HG02588 (cell line): Measurements from ENCODE around the gene KRTAP10-2.

ENCODE experiments used
- ATAC-seq: cut with Tn5 transposase; IDR thresholded peaks from one replicate; pipeline ENCODE4 v1.9.1; 2021; ENCODE audit warnings: mild to moderate bottlenecking, moderate library complexity; ENCODE audit not compliant: unreplicated experiment

The KRTAP10-2 gene

DNA sequence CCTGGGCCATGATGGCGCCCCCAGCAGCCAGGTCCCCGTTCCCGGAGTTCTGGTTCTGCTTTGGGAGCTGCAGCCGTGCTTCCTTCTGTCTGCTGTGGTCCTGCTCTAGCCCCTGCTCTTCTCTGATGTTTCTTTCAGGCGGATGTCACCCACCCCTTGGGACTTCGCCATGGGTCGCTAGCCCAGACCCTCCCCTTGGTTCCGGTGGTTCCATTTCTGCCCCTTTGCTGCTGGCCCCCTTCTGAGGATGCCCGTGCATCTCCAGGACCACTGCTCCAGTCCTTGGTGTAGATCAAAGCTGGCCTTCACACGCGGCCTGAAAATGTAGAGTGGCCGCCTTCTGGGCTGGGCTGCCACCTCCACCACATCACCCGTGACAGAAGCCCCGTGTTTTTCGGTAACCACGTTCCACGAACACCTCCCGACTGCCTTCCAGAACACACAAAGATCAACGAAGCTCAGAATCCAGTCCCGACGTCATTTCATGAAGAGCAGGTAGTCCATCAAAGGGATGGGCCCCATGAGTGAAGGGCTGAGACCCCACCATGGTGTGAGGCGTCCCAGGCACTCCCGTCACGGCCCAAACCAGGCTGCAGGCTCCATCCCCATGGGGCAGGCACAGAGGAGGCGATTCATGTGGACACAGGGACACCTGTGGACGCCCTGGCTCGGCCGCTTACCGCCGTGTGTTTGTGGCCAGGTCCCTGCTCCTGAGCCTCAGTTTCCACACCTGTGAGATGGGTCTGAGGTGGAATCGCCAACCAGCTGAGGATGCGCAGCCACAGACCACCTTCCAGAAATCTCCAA is 35.7 kb downstream of the KRTAP10-2 start:
- ATAC-seq: no peak

DNA sequence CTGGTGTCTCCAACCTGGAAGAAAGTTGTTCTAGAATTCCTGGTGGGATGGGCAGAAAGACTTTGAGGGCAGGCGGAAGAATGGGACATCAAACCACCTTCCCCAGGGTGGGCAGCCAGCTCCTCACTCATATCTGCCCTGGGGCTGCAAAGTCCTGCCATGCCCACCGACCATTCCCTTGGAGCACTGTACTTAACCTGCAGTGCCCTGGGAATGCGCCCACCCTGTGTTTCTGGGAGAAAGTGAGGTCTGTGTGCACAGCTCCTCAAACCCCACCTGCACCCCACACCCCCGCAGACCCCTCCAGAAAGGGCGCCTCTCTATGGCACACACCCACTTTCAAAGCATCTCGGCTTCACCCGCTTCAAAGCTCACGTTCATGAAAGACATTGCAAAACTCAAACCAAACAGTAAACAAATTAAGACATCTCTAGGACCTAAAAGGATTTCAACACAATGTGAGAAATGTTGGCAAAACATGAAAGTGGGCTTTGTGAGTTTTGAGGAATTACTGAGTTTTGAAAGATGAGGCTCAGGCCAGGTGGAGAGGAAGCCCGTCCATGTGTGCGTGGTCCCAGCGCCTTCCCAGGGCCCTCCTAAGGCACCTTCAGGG is 36.5 kb downstream of the KRTAP10-2 start:
- ATAC-seq: no peak

DNA sequence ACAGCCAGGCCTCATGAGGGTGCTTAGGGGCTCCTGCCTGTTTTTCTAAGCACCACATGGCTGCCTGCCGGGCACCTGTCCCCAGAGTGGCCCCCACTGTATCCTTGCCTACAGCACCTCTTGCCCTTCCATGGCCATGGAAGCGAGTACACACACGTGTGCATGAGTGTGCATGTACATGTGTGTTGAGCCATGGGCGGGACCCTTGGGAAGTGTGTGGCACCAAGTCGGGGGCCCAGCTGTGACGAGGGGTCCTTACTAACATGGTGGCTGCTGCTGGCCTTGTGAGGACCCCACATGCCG is 37.1 kb downstream of the KRTAP10-2 start:
- ATAC-seq: no peak

DNA sequence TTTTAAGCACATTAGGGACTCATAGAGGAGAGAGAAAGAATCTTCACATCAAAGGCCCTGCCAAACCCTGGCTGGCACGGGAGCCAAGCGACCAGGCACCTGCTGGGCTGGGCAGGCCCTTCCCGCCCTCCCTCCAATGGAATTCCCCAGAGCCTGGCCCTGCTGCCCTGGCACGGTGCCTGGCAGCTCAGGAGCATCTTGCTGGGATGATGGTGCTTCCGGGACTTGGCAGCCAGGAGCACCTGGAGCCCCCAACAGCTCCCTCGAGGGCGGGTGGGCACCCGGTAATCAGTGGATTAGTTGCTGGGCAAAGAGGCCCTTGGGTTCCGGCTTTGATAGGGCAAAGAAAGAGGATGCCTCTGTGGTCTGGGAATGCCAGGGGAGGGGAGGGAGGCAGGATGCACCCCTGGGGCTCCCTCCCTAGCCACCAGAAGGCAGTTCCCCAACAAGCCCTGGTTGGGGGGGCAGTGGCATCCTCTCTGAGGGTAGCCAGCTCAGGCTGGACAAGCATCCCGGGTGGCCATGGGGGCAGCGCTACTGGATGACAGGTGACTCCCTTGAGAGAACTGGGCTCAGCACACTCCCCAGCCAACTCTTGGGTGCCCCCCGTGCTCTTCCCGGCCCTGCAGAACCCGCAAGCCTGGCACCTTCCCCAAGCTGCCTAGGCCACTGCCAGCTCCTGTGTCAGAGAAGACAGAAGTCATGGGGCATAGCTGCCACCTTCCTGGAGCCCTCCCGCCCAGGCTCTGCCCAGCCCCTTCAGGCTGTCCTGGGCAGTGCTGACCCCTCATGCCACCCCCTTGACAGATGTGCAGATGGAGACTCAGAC is 37.7 kb downstream of the KRTAP10-2 start:
- no peak for ATAC-seq

DNA sequence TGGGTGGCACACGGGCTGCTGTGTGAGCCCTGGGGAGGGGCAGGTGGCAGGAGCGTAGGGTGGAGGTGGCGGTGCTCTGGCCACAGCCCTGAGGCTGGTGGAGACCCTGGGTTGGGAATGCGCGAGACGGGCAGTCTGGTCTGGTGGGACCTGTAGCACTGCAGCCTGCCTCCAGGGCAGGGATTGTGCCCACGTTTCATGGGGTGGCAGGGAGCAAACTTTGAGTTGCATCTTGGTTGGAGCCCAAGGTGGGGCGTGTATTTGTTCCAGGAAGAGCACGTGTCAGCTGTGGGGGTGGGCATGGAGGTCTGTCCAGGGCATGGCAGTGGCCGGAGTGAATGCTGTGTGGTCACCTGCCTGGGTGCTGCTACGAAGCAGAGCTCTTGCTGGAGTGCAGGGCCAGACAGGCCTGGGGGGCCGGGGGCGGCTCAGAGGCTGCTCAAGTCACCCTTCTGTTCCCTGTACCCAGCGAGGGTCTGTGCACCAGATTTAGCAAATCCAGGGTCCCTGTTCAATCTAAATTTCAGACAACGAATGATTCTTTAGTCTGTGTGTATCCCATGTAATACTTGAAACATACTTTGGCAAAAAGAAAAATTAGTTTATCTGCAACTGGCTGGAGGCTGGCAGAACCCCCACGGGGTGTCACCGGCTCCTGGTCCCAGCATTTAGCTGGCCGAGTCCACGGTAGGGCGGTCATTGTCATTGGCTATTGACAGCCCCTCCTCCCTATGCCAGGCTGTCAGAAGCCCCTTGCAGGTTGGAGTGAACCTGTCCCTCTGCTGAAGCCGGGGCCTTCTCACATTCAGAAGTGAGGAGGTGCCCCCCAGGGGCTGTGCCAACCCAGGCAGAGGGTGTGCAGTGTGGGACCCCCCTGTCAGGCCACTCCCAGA is 38.6 kb downstream of the KRTAP10-2 start:
- no peak for ATAC-seq

DNA sequence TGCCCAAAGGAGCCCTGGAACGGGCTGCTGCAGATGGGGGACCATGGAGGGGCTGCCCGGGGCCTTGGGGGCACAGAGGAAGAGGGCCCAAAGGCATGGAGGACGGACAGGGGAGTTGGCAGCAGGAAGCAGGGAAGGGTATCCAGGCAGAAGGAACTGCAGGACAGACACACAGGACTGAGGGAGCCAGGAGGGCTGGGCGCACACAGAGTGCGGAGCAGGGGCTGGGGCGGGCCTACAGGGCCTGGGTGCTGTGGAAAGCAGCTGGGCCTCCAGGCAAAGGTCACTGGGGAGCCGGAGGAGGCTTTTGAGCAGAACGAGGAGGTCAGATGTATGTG is 39.4 kb downstream of the KRTAP10-2 start:
- ATAC-seq: no peak

DNA sequence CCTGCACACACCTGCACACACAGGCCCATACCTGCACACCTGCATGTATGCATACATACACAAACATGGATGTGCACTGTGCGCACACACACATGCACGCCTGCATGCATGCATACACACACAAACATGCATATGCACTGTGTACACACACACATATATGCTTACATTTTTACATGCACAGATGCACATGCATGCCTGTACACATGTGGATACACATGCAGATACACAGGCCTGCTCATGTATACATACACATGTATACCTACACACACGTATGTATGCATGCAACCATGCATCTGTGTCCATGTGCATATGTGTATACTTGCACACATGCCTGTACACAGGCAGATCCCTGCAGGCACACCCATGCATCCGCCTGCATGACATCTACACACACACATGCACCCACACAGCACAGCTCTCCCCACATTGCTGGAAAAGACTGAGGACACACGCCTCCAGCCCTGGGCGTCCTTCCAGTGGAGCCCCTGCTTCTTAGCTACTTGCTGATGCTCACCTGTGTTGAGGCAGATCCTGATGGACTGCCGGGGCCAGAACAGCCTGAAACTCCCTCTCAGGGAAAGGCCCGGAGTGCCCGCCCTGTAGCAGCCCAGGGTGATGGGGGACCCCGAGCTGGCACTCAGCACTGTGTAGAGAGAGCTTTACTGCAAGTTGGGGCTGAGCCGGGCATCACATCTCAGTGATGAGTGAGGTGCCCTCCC is 39.9 kb downstream of the KRTAP10-2 start:
- ATAC-seq: no peak

DNA sequence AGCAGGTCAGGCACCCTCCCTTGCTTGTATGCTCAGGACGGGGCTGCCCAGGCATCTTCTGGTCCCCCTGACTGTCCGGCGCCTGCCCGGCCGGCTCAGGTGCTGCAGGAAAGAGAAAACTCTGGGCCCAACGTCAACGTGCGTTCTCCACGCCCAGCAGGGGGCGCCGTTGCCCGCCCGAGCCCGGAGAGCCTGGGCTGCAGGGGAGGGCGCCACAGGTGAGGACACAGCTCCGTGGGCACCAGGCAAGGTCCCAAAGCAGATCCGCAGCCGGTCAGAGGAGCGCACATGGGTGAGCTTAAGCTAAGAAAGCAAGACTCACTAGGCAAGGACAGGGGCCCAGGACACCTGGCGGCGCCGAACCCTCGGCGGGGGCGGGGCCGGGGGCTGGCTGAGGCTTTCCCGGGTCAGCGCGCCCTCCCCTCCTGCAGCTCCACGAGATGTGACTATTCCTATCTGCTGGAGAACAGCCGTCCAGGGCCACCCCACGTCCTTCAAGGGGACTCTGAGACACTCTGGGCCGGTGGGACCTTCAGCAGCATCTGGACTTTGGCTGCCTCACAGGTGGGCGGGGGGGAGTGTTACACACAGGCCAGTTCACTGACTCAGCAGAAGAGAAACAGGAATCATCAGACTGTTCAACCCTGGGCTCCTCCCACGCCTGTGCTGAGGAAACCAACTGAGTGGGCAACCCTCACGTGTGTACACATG is 40.6 kb downstream of the KRTAP10-2 start:
- no peak for ATAC-seq

DNA sequence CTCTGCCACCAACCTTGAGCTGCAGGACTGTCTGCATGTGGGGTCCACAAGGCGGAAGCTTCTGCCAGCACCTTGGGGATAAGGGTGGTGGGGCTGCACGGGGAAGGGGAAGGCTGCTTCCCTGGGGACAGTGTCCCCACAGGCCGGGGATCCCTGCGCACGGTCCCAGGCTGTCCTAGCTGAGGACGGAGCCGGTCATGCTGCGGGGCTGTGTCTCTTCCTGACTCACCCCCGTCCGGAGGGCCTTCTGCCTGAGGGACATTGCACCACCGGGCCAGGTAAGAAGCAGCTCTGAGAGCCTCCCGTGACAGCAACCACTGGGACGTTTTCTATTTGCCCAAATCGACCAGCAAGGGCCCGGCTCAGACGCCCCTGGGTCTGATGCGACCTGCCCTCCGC is 41.2 kb downstream of the KRTAP10-2 start:
- ATAC-seq: no peak

DNA sequence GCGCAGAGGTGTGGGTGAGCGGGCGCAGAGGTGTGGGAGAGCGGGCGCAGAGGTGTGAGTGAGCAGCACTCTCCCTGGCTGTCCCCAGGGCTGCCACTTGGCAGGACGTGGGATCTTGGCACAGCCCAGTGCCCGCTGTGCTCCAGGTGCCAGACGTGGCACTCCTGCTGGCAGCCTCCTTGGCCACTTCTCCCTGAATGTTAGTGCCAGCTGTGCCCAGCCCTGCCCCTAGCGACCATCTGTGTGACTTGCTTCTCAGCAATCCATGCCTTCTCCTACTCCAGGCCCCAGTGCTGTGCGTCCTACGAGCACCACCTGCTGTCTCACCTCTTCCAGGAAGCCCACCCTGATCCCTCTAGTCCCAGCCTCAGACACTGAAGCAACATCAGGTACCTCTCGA is 41.8 kb downstream of the KRTAP10-2 start:
- no peak for ATAC-seq

DNA sequence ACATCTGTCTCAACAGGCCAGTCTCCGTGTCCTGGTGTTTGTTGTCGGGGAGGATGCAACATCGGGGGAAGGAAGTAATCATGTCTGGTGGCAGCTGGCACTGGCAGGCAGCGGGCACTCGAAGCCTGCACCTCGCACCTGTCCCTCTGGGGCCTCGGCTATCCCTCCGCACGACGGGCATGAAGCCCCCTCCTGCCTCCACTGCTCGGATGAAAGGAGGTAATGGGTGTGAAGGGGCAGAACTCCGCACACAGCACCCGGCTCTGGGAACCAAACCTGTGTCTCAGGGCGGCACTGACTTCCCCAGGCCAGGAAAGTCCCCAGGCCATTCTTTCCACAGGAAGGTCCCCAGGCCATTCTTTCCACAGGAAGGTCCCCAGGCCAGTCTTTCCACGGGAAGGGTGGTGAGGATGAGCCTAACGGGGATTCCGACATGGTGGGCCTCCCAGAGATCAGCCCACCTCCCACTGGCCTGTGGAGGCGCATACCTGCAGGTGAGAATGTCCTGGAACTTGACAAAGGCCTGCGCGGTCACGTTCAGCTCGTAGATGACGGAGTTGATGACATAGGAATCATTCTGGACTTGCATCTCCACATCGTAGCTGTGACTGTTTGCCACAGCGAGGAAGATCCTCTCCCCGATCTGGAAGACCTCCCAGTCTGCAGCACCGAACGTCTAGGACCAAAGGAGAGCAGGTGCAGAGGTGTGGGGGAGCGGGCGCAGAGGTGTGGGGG is 42.4 kb downstream of the KRTAP10-2 start:
- ATAC-seq: no peak

DNA sequence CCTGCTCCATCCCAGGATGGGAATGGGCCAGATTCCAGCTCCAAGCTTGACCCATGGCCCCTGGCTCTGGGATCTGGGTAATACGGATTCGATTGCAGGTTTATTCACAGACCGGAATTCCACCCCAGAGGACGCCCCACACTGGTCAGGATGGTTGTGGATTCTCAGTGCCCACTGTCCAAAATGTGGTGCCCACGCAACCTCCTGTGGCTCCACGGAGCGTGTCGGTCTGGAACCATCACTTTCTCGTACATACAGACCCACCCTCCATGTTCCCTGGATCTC is 42.9 kb downstream of the KRTAP10-2 start:
- no peak for ATAC-seq

DNA sequence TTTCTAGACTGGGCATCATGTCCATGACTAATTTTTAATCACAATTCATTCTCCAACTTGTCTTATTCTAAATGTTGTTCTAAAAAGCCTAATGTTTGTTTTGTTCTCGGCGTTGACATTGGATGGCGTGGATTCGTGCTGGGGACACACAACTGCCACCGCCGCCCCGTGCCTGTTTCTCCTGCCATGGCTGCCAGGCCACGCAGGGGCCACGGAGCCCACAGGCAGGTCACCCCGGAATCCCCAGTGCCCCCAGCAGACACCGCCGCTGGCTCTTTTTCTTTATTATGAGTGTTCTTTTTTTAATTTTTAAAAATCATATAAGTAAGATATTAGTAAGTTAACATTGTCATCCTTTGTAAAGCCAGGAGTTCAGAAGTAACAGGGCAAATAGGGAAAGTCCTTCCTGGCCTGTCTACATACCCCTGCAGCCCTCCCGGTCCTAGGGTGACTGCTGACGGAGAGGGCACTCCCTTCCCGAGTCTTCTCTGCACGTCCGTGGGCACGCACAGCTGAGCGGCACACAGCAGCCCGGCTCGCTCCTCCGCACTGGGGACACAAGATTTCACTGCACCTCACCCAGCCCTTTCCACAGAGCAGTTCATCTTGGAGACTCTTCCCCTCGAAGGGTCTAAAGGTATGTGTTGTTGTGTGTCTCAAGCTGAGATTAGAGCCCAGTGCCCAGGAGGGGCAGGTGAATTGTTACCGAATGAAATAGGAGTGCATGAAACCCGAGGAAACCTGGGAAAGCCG is 43.5 kb downstream of the KRTAP10-2 start:
- ATAC-seq: no peak

DNA sequence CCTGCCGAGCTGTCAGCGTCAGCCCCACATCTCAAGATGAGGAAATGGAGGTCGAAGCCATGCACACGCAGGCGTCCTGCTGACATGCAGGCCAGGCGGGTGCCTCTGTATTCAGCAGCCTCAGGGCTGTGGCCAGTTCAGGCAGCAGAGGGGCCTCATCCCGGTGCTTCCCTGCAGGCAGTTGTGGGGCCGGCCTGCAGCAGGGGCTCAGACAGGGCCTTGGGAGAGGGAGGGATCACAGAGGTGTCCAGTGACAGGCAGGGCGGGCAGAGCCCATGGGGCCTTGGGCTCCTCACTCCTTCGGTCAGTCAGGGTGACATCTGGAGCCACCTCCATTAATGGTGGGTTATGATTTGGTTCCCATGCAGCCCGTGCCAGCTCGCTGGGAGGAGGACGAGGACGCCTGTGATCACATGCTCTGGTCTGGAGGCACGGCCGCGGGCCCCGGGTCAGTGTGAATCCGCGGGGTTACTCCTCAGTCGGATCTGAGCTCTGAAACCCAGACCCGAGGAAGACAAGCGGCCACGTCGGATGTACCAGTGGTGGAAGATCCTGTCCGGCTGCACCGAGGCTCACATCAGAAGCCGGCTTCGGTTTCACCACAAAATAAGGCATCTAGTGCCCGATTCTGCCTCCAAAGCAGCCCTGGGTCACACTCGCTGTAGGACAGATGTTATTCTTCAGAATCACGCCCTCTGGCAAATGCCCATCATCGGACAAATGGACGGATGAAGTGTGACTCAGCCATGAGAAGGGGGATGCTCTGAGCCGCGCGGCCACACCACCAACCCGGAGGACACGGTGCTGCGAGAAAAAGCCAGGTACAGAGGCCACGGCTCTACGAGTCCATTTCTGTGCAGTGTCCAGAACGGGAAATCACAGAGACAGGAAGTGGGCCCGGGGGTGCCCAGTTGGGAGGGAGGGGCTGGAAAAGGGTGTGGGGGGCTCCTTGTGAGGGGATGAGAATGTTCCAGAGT is 44.7 kb downstream of the KRTAP10-2 start:
- no peak for ATAC-seq

DNA sequence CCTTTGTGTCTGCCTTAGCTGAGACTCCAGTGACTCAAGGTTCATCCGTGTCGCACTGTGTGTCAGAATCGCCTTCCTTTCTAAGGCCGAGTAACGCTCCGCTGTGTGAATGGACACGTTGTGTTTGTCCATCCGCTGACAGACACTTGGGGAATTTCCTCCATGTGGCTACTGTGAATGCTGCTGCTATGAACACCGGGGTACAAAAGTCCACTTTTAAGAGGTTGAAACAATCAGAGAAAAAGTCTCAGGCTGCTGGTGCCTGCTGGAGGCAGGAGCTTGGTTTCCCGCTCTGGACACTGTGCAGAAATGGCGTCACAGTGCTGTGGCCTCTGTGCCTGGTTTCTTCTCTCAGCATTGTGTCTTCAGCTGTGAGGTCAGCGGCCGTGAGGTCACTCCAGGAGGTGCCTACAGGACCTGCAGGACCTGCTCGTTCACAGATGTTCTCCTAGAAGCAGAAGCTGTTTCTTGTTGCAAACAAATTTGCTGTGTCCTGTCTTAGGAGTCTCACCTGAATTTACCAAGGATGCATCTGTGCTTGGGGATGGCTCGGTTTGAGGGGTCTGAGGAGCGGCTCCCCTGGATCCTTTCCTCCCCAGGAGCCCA is 45.5 kb downstream of the KRTAP10-2 start:
- ATAC-seq: no peak

DNA sequence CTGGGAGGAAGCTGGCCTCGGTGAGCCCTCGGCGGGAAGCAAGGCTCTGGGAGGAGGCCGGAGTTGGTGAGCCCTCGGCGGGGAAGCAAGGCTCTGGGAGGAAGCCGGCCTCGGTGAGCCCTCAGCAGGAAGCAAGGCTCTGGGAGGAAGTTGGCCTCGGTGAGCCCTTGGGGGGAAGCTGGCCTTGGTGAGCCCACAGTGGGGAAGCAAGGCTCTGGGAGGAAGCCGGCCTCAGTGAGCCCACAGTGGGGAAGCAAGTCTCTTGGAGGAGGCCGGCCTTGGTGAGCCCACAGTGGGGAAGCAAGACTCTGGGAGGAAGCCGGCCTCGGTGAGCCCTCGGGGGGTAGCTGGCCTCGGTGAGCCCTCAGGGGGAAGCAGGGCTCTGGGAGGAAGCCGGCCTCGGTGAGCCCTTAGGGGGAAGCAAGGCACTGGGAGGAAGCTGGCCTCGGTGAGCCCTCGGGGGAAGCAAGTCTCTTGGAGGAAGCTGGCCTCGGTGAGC is 47.4 kb downstream of the KRTAP10-2 start:
- no peak for ATAC-seq
